GM18873 (cell line): ENCODE measurements around the gene ACTN1.

Experiments
- ATAC-seq: cut with Tn5 transposase; IDR thresholded peaks from one replicate; pipeline ENCODE4 v1.9.1; 2021; ENCODE audit warnings: mild to moderate bottlenecking, moderate library complexity, moderate number of reproducible peaks; ENCODE audit not compliant: unreplicated experiment, low FRiP score

ACTN1 gene

DNA sequence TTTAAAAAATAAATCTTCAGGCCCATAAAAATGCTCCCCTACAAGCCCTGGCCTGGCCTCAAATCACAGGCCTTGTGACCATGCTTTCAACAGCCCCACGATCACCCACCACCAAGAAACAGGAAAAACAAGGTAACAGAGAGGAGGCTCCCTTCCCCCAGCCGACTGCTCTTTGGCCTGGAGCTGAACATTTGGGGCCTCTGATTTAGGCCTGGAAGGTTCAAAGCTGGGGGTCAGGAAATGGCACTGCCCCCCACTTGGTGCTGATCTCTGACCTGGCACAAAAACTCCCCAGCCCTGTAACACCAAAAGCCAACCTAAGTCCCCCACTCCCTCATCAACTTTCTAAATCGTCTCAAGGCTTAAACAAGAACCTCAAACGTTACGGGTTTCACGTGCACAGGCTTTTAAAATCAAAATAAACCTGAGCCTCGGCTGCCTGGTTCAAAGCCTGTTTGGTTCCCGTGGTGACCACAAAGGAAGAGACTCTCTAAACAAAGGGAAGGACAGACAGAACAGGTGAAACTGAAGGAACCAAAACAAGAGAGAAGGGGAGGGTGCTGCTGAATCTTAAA lies 9.0 kb downstream of the ACTN1 start:
- ATAC-seq: no peak

DNA sequence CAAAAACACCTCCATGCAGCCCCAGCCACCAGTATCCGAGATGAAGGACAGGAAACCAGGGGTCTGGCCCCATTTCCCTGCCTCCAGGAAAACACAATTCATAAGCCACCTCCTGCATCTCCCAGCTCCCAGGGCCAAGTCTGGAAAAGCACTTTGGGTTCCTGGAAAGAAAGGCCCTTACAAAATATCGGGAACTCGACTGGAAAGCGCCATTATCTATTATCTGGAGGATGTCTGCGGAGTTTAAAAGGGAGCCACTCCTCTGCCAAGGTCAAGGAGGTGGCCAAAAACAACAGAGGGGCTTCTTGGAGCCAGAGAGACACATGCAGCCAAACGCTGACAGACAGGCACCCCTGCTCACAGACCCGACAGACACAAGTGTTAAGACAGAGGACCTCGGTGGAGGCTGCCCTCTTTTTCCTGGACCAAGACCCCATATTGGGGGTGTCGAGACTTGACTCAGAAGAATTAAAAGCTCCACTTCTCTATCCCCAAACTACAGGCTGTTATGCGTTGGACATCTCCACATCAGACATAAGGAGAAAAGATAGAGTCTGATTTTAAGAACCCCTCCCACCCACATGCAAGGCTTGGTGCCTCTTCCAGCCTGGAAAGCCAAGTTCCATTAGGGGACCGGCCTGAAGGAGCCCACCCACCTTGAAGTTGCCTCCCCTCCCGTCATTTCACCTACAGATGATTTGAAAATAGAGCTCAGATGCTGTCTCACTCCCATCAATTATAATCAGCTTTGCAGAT lies 9.6 kb downstream of the ACTN1 start:
- no peak for ATAC-seq

DNA sequence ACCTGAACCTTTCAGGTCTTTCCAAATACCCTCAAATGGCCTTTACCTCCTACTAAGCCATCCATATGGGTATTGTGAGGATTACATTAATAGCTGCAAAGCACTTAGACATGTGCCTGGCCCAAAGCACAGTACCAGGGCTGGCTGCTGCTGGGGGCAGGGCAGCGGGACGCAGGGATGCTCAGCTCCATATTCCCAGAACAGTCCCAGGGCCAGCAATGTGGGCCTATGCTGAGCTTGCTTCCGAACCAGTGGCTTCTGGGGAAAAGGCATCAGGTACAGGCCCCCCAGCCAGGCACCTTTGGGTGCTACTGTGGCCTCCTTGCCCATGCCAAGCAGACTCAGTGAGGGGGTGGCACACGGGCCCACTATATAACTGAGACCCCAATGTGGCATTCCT lies 10.4 kb downstream of the ACTN1 start:
- ATAC-seq: no peak

DNA sequence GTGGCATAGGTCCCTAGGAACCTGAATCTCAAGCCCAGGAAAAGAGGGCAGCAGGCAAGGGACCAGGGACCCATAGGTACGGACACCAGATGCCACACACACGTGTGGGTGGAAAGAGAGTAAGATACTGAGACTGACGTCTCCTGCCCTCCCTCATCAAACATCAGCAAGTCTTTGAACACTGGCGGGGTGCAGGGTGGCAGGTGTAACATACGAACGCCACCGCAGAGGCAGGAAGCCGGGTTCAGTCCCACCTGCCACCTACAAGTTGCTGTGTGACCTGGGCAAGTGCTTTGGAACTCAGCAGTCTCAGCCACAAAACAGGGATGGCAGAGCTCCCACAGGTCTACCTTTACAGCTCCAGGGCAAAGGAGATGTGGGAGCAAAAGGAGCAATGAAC lies 11.1 kb downstream of the ACTN1 start:
- no peak for ATAC-seq

DNA sequence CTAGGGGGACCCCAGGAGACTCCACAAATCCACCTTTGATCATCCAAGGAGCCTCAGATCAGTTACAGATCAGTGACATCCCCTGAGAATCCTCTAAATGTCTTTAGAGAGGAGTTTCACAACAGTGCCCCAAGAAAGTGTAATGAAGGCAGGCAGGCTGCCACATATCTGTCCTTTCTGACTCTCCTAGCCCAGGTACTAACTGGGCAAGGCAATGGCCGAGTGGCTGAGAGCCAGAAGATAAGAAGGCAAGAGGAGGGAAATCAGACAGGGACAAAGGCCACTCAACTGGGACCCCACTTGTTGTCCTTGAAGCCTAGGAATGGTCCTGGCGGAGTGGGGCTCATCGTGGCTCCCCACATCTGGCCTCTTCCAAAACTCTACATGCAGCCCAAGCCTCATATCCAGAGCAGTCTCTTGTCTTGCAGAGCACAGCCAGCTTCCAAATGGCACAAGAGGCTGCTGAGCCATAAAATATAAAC lies 11.6 kb downstream of the ACTN1 start:
- ATAC-seq: no peak

DNA sequence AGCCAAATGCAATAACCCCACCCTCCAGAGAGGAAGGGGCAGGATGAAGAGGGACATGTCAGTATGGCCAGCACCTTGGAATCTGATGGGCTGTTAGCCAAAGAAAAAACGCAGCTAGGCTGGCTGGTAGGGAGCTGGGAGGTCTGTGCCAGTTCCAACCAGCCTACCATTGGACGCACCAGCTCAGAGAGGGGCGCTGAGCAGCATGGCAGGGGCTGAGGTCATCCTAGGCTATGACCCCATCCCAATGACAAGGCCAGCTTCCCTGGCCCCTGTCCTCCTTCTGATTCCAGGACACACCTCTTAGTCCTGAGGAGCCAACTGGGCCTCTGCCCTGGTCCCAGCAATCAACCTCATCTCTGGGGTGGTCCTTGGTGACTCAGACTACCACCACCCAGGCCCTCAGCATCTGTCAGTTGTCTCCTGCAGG lies 12.2 kb downstream of the ACTN1 start:
- no peak for ATAC-seq

DNA sequence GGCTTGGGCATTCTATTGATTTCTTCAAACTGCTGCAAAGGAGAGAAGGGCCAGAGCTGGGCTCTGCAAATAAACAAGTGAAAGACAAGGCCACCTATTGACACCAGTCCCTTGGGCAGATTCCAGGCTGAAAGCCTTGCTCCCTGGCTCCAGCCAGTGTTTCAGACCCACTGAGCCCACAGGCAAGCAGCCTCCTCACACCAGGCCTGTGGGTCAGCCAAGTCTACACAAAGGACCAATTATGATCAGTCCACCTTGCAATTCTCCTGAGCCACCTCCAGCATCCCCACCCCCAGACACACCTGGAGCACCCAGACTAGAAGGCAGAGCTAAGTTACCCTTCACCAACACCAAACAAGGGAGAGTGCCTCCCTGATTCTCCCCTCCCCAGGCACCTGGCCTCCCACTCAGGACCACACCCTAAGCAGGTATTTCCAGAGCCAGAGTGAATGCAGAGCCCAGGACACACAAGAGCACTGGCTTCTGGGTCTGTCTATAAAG lies 13.8 kb downstream of the ACTN1 start:
- ATAC-seq: no peak

DNA sequence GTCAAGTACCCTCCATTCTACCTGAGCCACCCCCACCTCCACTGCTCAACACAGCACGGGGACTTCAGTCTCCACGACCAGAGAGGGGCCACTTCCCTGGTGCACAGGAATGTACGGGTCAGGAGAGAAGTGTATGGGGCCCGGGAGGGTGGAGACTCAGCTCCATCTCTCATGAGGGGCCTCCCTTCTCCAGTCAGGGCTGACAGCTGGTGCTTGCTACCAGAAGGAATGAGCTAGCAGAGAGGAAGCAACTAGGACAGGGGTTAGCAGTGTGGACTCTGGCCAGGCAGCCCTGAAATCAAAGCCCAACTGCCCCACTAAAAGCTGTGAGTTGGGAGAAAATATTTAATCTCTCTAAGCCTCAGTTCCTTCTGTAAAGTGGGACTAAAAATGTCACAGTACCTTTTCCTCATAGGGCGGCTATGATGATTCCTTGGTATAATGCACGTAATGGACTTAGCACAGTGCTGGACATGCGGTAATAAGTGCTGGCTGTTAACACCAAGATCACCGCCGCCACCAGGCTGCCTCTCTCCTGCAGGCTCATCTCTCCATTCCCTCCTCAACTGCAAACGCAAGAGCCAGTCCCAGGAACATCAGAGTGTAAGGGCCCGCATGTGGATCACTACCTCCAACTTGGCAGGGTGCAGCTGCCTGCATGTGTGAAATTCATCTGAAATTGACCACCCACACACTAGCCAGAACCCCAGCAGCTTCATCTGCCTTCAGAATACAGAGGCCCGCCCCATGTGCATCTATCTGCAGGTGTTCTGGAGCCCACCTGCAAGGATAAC lies 14.6 kb downstream of the ACTN1 start:
- ATAC-seq: no peak

DNA sequence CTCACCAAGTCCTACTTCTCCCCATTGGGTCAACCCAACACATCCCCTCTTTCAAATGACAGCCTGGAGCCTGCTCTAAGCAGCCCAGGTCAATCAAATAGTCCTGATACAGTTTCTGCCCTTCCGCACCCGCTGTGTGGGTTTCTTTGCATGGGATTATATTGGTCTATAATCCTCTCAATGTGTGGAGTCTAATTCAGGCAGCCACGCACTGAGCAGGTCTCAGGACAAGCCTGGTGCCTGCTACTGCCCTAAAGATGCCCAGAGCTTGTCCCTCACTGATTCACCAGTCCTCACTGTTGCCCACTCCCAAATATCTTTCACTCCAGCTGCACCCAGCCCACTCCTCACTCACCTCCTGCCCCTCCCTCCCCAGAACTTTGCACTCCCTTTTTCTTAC lies 16.4 kb downstream of the ACTN1 start:
- ATAC-seq: no peak

DNA sequence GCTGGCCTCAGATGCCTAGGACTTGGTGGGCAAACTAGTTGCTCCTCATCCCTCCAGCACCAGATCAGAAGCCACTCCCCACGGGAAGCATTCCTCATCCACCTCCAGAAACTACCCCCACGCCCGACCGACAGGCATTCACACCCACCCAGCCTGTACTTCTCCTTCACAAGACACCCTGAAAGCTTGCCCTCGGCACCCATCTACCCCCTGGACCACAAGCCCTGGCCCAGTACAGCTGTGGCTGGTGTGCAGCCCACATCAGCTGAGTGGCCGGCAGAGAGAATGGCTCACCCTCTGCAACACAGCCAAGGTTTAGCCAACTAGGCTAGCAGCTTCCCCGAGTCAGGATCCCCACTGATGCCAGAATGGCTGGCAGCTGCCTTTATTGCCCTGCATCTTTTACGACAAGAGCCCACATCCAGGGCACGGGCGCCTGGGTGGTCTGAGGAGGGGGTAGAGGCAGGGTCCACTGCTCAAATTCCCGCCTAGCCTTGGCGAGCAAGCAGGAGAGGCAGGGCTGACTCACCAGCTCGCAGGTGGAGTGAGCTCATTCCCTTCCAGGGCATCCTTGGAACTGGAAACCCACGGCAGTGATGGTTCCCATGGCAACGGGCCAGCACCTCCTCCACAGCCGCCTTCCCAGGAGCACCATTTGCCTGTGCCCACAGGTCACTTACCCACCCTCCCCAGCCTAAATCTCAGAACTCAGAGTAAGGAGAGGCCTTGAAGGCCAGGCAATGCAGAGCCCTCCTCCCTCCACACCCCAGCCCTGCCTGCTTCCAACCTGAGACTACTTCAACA lies 17.1 kb downstream of the ACTN1 start:
- no peak for ATAC-seq

DNA sequence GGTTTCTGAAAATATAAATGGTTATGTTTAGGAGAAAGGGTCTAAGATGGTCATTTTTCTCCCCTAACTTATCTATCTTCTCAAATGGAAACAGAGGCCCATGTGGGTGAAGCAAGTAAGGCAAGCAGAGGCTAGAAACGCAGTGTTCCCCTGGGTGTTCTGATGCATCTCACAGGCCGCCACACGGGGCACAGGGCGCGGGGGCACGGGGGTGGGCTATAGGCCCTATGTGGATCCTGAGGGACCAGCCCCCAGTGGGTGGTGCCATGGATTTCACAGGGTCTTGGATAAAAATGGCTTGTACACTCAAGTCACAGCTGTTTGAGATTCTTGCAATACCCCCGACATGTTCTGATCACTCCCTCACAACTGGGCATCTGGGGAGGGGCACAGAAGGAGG lies 17.7 kb downstream of the ACTN1 start:
- no peak for ATAC-seq

DNA sequence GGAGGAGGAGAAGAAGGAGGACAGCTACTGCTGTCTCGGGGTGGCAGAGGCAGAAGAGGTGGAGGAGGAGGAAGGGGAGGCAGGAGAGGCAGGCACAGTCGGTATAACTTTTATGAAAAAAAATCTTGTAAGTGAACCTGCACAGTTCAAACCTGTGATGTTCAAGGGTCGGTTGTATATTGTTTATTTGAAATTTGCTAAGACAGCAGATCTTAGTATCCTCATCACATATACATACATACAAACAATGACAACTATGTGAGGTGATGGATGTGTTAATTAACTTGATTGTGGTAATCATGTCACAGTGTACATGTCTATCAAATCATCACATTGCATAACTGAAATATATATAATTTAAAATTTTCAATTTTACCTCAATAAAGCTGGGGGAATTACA lies 19.0 kb downstream of the ACTN1 start:
- no peak for ATAC-seq

DNA sequence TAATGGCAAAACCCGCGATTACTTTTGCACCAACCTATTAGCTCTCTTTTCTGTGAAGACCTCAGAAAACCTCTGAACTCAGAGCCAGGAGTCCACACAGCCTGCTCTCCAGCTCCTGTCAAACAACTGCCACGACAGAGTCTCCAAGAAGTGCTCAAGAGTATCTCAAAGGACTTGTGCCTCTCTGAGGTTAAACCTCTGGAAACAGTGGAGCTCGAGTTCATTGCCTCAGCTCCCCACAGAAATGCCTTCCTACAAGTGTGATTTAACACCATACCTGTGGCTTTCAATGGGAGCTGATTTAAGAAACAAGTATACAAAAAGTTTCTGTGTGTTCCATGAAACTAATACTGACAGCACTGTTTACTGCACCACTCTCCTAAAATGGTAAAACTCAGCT lies 20.1 kb downstream of the ACTN1 start:
- ATAC-seq: no peak

DNA sequence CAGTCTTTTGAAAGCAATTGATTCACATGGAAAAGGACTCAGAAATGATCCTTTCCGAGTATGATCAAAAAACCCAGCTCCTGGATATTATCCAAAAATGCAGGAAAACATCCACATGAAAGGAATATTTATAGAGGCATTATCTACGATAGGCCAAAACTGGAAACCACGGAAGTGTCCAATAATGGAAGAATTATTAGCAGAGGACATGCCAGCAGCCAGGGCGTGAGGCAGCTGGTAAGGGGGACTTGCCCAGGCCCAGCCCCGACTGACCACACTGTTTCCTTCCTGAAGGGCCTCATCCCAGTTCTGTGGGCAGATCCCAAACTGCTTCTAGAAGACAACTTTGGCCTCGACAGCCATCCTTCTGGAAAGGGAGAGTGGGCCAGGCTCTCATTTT lies 20.5 kb downstream of the ACTN1 start:
- ATAC-seq: no peak

DNA sequence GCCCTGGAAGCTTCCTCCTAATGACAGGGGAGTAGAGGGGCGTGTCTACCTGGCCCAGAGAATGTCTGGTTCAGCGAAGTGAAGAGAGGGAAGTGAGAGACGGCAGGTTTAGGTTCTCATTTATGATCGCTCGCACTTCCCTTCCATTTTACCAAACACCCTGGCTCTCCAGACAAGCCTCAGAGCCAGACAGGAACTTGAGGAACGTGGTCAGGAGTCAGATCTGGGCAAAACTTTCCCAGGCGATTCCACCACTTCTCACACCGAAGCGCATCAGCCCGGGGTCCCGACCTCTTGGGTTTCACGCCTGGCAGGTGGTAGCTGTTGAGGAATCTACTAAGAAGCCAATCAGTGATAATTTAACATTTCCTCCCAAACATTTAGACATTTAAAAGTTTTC lies 21.3 kb downstream of the ACTN1 start:
- ATAC-seq: no peak

DNA sequence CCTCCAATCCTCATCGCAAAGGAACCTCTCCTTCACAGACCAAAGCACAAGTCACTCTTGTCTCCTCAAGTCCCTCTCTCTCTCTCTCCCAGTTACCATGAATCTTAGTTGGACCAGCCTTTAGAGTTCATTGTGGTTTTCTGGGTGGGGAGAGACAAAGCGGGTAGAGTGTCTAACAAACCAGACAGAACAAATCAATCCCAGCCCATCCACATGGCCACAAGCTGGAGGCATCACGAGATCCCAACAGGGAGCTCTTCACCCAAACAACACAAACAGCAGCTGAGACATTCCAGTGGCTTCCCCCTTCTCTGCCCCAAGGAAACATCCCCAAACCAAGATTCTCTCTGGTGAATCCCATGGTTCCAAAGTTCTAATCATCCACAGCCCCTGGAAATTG lies 22.4 kb downstream of the ACTN1 start:
- ATAC-seq: no peak

DNA sequence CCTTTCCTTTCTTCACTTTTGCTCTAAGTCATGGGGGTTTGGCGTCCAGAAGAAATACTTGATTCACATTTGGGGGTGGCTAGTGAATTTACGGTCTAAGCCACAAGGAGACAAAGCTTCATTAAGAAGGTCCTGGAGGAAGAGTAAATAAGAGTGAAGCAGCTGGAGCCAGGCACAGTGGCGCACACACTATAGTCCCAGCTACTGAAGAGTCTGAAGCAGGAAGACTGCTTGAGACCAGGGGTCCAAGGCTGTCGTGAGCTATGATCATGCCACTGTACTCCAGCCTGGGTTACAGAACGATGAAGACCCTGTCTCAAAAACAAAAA lies 23.3 kb downstream of the ACTN1 start:
- ATAC-seq: no peak

DNA sequence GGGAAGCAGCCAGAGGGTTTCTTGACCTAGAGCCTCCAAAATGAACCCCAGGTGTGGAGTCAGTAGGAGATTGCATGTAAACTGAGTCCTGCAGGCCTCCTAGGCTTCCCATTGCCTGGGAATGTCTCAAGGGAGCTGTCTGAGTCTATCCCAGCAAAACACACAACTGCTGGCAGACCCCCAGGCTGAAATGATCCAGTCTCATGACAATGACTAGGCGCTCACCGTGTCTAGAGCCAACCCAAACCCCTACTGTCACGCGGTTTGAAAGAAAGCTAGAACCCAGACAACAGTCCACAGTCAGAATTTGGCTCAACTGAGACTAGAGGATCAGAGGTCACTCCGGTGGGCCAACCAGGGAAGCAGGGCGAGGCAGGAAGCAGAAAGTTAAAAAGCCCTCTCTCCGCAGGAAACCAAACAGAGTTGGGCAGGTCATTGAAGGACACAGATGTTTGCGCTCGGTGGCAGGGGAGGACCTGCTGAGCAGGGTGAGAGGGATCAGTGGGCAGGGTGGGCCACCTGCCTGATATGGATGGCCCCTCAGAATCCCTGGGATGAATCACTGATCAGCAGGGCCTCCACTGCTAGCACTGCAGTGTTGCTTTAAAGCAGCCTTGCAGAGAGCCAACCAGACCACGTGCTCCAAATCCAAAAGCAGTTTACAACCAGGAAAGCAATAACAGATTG lies 23.8 kb downstream of the ACTN1 start:
- ATAC-seq: no peak

DNA sequence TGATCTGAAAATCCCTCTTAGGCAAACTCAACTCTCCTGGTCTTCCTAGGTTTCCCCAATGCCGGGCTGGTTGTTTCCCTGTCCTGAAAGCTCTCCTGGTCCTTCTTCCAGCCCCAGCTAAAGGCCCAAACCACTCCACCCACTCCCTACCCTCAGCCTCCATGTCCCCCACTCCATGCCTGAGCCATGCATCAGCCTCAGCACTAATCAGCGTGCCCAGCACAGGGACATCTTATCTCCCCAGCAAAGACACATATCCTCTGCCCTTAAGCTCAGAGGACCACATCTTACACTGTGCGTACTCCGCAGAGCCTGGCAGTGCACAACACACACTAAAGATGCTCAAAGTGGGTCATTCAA lies 25.9 kb downstream of the ACTN1 start:
- ATAC-seq: no peak

DNA sequence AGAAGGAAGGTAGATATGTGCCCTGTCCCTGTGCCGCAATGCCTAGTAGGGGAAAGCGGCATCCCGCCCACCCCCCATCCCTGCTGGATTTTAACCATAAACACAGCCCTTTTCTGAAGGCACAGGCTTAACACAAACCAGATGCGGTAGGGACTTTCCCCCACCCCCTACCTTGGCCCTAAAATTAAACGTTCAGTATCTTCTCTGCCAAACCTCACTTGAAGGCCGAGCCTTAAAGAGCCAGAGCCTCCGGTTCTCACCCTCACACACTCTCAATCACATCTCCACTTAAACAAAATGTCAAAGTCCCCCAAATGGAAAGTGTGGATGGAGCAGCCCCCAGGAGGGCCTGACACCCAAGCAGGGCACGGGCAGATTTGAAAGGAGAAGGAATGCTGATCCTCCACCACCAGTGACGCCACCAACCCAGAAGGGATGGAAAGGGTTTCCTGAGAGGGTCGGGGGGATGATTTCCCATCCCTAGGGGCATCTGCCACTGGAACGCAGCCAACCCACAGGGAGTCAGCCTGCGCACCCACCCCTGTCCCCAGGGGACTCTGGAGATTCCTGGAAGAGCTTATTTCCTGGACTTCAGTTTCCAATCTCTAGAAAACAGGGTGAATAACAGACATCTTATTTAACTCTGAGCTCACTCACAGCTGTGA lies 26.4 kb downstream of the ACTN1 start:
- no peak for ATAC-seq
